OCI-LY1 (cell line): Measurements from ENCODE around the gene GALNT8.

Experiments
- H2AFZ ChIP-seq: fragments of 200-600 bp; sonication (generic), shearing (Covaris generic); 2 replicates; pipeline ENCODE4 v1.6.0; 2014; ENCODE audit warnings: antibody characterized with exemption, mild to moderate bottlenecking, low read length
- H3F3A ChIP-seq: fragments of 200-600 bp; sonication (generic), shearing (Covaris generic); 2 replicates; pipeline ENCODE4 v1.6.0; 2014; ENCODE audit warnings: mild to moderate bottlenecking, antibody characterized with exemption, low read length, moderate library complexity; ENCODE audit not compliant: insufficient read depth
- H3K27ac ChIP-seq: fragments of 200-600 bp; sonication (generic); 2 replicates; pipeline ENCODE4 v1.5.1; 2014; ENCODE audit warnings: low read length, mixed run types, mild to moderate bottlenecking, low read depth; ENCODE audit not compliant: poor library complexity, severe bottlenecking
- H3K27me3 ChIP-seq: fragments of 200-600 bp; sonication (generic); 2 replicates; pipeline ENCODE4 v1.6.0; 2014; ENCODE audit warnings: antibody characterized with exemption, mild to moderate bottlenecking, low read length, moderate library complexity; ENCODE audit not compliant: insufficient read depth
- H3K36me3 ChIP-seq: fragments of 200-600 bp; sonication (generic); 2 replicates; pipeline ENCODE4 v1.6.1; 2014; ENCODE audit warnings: mild to moderate bottlenecking, antibody characterized with exemption, low read length, moderate library complexity, mixed read lengths; ENCODE audit not compliant: insufficient read depth
- H3K4me1 ChIP-seq: fragments of 200-600 bp; sonication (generic); 2 replicates; pipeline ENCODE4 v1.5.1; 2014; ENCODE audit warnings: mild to moderate bottlenecking, low read length, moderate library complexity; ENCODE audit not compliant: insufficient read depth, severe bottlenecking
- H3K4me2 ChIP-seq: fragments of 200-600 bp; sonication (generic), shearing (Covaris generic); 2 replicates; pipeline ENCODE4 v1.6.1; 2014; ENCODE audit warnings: low read length
- H3K4me3 ChIP-seq: fragments of 200-600 bp; sonication (generic); 2 replicates; pipeline ENCODE4 v1.5.1; 2014; ENCODE audit warnings: low read length, low read depth, mild to moderate bottlenecking, mixed read lengths; ENCODE audit not compliant: poor library complexity, severe bottlenecking
- H3K79me2 ChIP-seq: fragments of 200-600 bp; shearing (Covaris generic); 2 replicates; pipeline ENCODE4 v1.6.1; 2016; ENCODE audit warnings: mixed run types, low read length, mixed read lengths; ENCODE audit not compliant: insufficient read depth
- H3K9ac ChIP-seq: fragments of 200-600 bp; sonication (generic), shearing (Covaris generic); 2 replicates; pipeline ENCODE4 v1.6.1; 2014; ENCODE audit warnings: mild to moderate bottlenecking, low read length, mixed read lengths
- H3K9me2 ChIP-seq: fragments of 200-600 bp; sonication (generic), shearing (Covaris generic); 2 replicates; pipeline ENCODE4 v1.6.1; 2014; ENCODE audit warnings: low read depth, mild to moderate bottlenecking, low read length, mixed read lengths
- H3K9me3 ChIP-seq: fragments of 200-600 bp; shearing (Covaris generic); 2 replicates; pipeline ENCODE4 v1.6.1; 2014; ENCODE audit warnings: low read length, mixed read lengths
- H4K20me1 ChIP-seq: fragments of 200-600 bp; sonication (generic), shearing (Covaris generic); 2 replicates; pipeline ENCODE4 v1.6.0; 2016; ENCODE audit warnings: mild to moderate bottlenecking, low read length; ENCODE audit not compliant: insufficient read depth
- EZH2 ChIP-seq: fragments of 200-600 bp; sonication (generic), shearing (Covaris generic); IDR thresholded peaks from 2 replicates; pipeline ENCODE4 v1.8.0; 2017; ENCODE audit warnings: borderline replicate concordance, mixed run types, mild to moderate bottlenecking, antibody characterized with exemption, low read length, moderate library complexity, mixed read lengths
- TF ChIP-seq, protein P1 (sequence below): fragments of 200-600 bp; sonication (generic), shearing (Covaris generic); IDR thresholded peaks from 2 replicates; pipeline ENCODE4 v1.5.1; 2017; ENCODE audit warnings: mild to moderate bottlenecking, antibody characterized with exemption, low read length, moderate library complexity, mixed read lengths

The GALNT8 gene

DNA sequence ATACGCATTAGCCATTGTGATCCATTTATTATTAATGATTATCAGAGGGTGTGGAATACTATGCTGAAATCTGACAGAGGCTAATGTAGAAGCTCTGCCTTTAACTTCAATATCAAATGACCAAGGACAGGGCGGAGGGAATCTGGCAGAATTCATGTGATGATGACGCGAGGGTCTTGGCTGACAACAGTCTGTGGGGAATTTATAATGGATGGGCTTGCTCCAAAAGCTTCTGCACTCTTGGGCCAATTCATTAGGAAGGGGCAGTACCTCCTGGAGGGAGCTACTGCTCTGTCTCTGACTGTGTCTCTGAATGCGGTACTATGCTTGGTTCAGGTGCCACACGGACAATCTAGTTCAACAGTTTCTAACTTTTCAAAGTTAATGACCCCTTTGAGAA is 46.2 kb downstream of the GALNT8 start:
- H3K36me3 ChIP-seq, result no peaks in the 10 kb centered on the region
- no peak overlapping the region for H3K27ac ChIP-seq
- H3K9ac ChIP-seq, result no peak overlapping the region
- no peak overlapping the region for H3K4me3 ChIP-seq
- no peak overlapping the region for H2AFZ ChIP-seq
- no peaks in the 10 kb centered on the region; the same call in 1 of the 2 replicates for H3K27me3 ChIP-seq
- H3K4me1 ChIP-seq, result no peaks in the 10 kb centered on the region
- no peaks in the 10 kb centered on the region for H3F3A ChIP-seq
- H3K9me3 ChIP-seq, result no peaks in the 10 kb centered on the region
- no peaks in the 10 kb centered on the region for H4K20me1 ChIP-seq
- no peaks in the 10 kb centered on the region for H3K79me2 ChIP-seq
- no peak for TF ChIP-seq EZH2
- TF ChIP-seq, protein P1, sequence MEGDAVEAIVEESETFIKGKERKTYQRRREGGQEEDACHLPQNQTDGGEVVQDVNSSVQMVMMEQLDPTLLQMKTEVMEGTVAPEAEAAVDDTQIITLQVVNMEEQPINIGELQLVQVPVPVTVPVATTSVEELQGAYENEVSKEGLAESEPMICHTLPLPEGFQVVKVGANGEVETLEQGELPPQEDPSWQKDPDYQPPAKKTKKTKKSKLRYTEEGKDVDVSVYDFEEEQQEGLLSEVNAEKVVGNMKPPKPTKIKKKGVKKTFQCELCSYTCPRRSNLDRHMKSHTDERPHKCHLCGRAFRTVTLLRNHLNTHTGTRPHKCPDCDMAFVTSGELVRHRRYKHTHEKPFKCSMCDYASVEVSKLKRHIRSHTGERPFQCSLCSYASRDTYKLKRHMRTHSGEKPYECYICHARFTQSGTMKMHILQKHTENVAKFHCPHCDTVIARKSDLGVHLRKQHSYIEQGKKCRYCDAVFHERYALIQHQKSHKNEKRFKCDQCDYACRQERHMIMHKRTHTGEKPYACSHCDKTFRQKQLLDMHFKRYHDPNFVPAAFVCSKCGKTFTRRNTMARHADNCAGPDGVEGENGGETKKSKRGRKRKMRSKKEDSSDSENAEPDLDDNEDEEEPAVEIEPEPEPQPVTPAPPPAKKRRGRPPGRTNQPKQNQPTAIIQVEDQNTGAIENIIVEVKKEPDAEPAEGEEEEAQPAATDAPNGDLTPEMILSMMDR, result no peak
- no peaks in the 10 kb centered on the region for H3K9me2 ChIP-seq
- no peak overlapping the region for H3K4me2 ChIP-seq

DNA sequence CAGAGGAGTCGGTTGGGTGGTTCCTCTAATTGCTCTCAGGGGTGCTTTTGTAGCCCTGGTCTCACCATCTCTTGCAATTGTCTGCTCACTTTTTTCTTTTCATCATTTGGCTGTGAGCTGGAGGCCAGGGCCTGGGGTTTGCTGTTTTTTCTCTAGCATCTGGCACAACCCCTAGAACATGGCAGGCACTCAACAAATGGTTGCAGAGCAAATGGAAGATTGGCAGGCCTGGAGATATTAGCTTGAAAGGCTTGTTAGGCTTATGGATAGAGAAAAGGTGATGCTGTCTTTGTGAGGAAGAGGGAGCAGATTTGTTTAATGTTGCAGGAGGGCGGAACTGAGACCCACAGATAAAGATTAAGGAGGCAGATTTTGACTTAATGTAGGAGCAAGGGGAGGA is 47.0 kb downstream of the GALNT8 start:
- Histone ChIP-seq H3K36me3 (no peaks in the 10 kb centered on the region), H3K4me2 (no peak overlapping the region), H4K20me1 (no peaks in the 10 kb centered on the region), H3K27me3 (peaks cover under 1% of the 10 kb centered on the region), H3K4me1 (no peaks in the 10 kb centered on the region), H3K79me2 (no peaks in the 10 kb centered on the region), H3K4me3 (no peak overlapping the region), H3F3A (no peaks in the 10 kb centered on the region), H3K9ac (no peak overlapping the region), H2AFZ (no peak overlapping the region), H3K9me2 (no peaks in the 10 kb centered on the region), H3K27ac (no peak overlapping the region), H3K9me3 (no peaks in the 10 kb centered on the region)
- TF ChIP-seq, protein P1, result no peak
- no peak for TF ChIP-seq EZH2

DNA sequence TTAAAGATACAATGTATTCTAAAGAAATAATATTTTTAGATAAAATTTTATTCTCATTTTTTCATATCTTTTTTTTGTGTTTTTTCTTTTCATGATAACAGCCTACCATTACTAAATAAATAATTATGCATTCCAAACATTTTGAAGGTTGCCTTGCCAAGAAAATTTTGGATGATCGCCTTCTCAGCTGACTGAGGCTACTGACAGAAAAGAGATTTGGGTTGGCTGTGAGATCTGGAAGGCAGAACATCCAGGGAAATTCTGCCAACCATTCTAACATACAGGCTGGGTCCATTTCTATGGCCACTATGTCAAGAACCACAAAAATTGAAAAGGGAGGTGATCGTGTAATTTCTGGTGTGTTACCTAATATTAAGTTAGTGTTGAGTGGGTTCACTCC is 48.1 kb downstream of the GALNT8 start:
- Histone ChIP-seq H3K36me3 (no peaks in the 10 kb centered on the region), H3K27me3 (peaks cover 7% of the 10 kb centered on the region), H3K79me2 (no peaks in the 10 kb centered on the region), H3K4me2 (no peak overlapping the region), H3K9me2 (no peaks in the 10 kb centered on the region), H2AFZ (no peak overlapping the region), H3K4me3 (no peak overlapping the region), H3K27ac (no peak overlapping the region), H3K9ac (no peak overlapping the region), H3F3A (no peaks in the 10 kb centered on the region), H3K9me3 (no peaks in the 10 kb centered on the region), H4K20me1 (no peaks in the 10 kb centered on the region), H3K4me1 (no peaks in the 10 kb centered on the region)
- no peak for TF ChIP-seq EZH2
- TF ChIP-seq, protein P1, result no peak
